Measurements from ENCODE around the gene ENTPD2. TPM values are rescaled to one million over a fixed set of nuclear protein-coding genes. Genes with fewer than 3 reads are reported as not detected.

Gene ENTPD2
- total RNA-seq, 4 donors from 2014 or later = 3.6 to 17.1 (median 14.1) TPM

GRCh38 chr9:137009938-137010732 is 43.7 kb downstream of the ENTPD2 start:
- no peak for DNase-seq
- Histone ChIP-seq H3K27ac (no peak overlapping the region), H3K27me3 (no peaks in the 10 kb centered on the region), H3K4me1 (no peaks in the 10 kb centered on the region), H3K4me3 (no peak overlapping the region), H3K36me3 (no peaks in the 10 kb centered on the region), H3K9me3 (no peaks in the 10 kb centered on the region)
- TF ChIP-seq POLR2A (IDR thresholded peaks at IDR 0.05) = no peak
- TF ChIP-seq CTCF (IDR thresholded peaks at IDR 0.05) = no peak
- TF ChIP-seq POLR2AphosphoS5 (IDR thresholded peaks at IDR 0.05) = no peak
- TF ChIP-seq EP300 (IDR thresholded peaks at IDR 0.05; ENCODE audit: low read depth) = no peak
- WGBS, 2 donors (ENCODE audit: low coverage in 1 of 2) = 97 to 100% methylated on average over 2 to 24 of the region's 49 CpGs
- intact Hi-C loops (cut with DNase I; ENCODE audit: low total_unique reads) (no loop called here), in situ Hi-C loops (cut with MboI; ENCODE audit: low pct_ligation_motif_present in 1 of 4, low pct_unique_long_range_greater_than_20kb in 1 of 4, low sequenced_read_pairs in 3 of 4) (no loop called here)

GRCh38 chr9:137009217-137009616 is 44.6 kb downstream of the ENTPD2 start:
- no peaks in the 10 kb centered on the region for H3K4me1 ChIP-seq
- no peaks in the 10 kb centered on the region for H3K27me3 ChIP-seq
- H3K9me3 ChIP-seq = no peaks in the 10 kb centered on the region
- H3K27ac ChIP-seq = no peak overlapping the region
- intact Hi-C loops (cut with DNase I; ENCODE audit: low total_unique reads) = no loop called here
- H3K4me3 ChIP-seq = no peak overlapping the region
- no peak for DNase-seq
- in situ Hi-C loops (cut with MboI; ENCODE audit: low pct_ligation_motif_present in 1 of 4, low pct_unique_long_range_greater_than_20kb in 1 of 4, low sequenced_read_pairs in 3 of 4) = no loop called here
- WGBS, 2 donors (ENCODE audit: low coverage in 1 of 2) = 96% methylated on average over 14 of the region's 18 CpGs; no CpG with 5 or more reads in 1 of the 2 donors
- no peak for TF ChIP-seq POLR2A (IDR thresholded peaks at IDR 0.05)
- TF ChIP-seq EP300 (IDR thresholded peaks at IDR 0.05; ENCODE audit: low read depth) = no peak
- TF ChIP-seq CTCF (IDR thresholded peaks at IDR 0.05) = no peak
- TF ChIP-seq POLR2AphosphoS5 (IDR thresholded peaks at IDR 0.05) = no peak
- no peaks in the 10 kb centered on the region for H3K36me3 ChIP-seq

GRCh38 chr9:137008312-137008711 is 45.5 kb downstream of the ENTPD2 start:
- Histone ChIP-seq H3K27me3 (no peaks in the 10 kb centered on the region), H3K4me3 (no peak overlapping the region), H3K4me1 (no peaks in the 10 kb centered on the region), H3K27ac (no peak overlapping the region), H3K9me3 (no peaks in the 10 kb centered on the region), H3K36me3 (no peaks in the 10 kb centered on the region)
- TF ChIP-seq CTCF (IDR thresholded peaks at IDR 0.05) = no peak
- TF ChIP-seq POLR2AphosphoS5 (IDR thresholded peaks at IDR 0.05) = no peak
- no peak for TF ChIP-seq EP300 (IDR thresholded peaks at IDR 0.05; ENCODE audit: low read depth)
- TF ChIP-seq POLR2A (IDR thresholded peaks at IDR 0.05) = no peak
- in situ Hi-C loops (cut with MboI; ENCODE audit: low pct_ligation_motif_present in 1 of 4, low pct_unique_long_range_greater_than_20kb in 1 of 4, low sequenced_read_pairs in 3 of 4) (no loop called here), intact Hi-C loops (cut with DNase I; ENCODE audit: low total_unique reads) (no loop called here)
- WGBS, 2 donors (ENCODE audit: low coverage in 1 of 2) = 94% methylated on average over 17 of the region's 22 CpGs; no CpG with 5 or more reads in 1 of the 2 donors
- no peak for DNase-seq

- in situ Hi-C loops (cut with MboI; ENCODE audit: low pct_ligation_motif_present in 1 of 4, low pct_unique_long_range_greater_than_20kb in 1 of 4, low sequenced_read_pairs in 3 of 4) (no loop called here), intact Hi-C loops (cut with DNase I; ENCODE audit: low total_unique reads) (no loop called here)
- Histone ChIP-seq H3K4me1 (no peaks in the 10 kb centered on the region), H3K27ac (no peak overlapping the region), H3K9me3 (no peaks in the 10 kb centered on the region), H3K4me3 (no peak overlapping the region), H3K36me3 (no peaks in the 10 kb centered on the region), H3K27me3 (no peaks in the 10 kb centered on the region)
- WGBS, 2 donors (ENCODE audit: low coverage in 1 of 2) = 88% methylated on average over 12 of the region's 13 CpGs; no CpG with 5 or more reads in 1 of the 2 donors
- no peak for DNase-seq
- TF ChIP-seq POLR2AphosphoS5 (IDR thresholded peaks at IDR 0.05) = no peak
- TF ChIP-seq EP300 (IDR thresholded peaks at IDR 0.05; ENCODE audit: low read depth) = no peak
- TF ChIP-seq POLR2A (IDR thresholded peaks at IDR 0.05) = no peak
- TF ChIP-seq CTCF (IDR thresholded peaks at IDR 0.05) = no peak
Observed at GRCh38 chr9:137007816-137008270, 46.0 kb downstream of the ENTPD2 start.

Data from transverse colon (tissue), 4 donors.